ENCODE data around the gene SLC12A6. TPM values are rescaled to one million over a fixed set of nuclear protein-coding genes. Genes with fewer than 3 reads are reported as not detected.

Gene SLC12A6
- total RNA-seq, 1 donor from 2014 or later: 74.4 TPM

GRCh38 chr15:34284937-34285336 is 52.6 kb downstream of the SLC12A6 start:
- H3K27ac Mint-ChIP-seq: peak overlapping the region; percentile 21
- peaks cover 34% of the 10 kb centered on the region for H3K36me3 Mint-ChIP-seq (ENCODE audit: low read depth)
- no peak for TF ChIP-seq CTCF (IDR thresholded peaks at IDR 0.05)
- DNase-seq (no peak), ATAC-seq (ENCODE audit: low read depth) (no peak)
- ChIA-PET POLR2A (no interaction called here), CTCF (no interaction called here)
- H3K9me3 Mint-ChIP-seq: no peaks in the 10 kb centered on the region
- no peak overlapping the region for H3K4me3 Mint-ChIP-seq
- intact Hi-C loops (cut with micrococcal nuclease): loop anchor here (5.0 kb wide), 1 partner anchor 32 kb away; no protein-coding TSS in a partner anchor
- peaks cover 21% of the 10 kb centered on the region for H3K4me1 Mint-ChIP-seq
- no peaks in the 10 kb centered on the region for H3K27me3 Mint-ChIP-seq

GRCh38 chr15:34282384-34282783 is 55.2 kb downstream of the SLC12A6 start:
- Mint-ChIP-seq H3K36me3 (ENCODE audit: low read depth) (peaks cover 34% of the 10 kb centered on the region), H3K4me1 (peaks cover 29% of the 10 kb centered on the region), H3K4me3 (no peak overlapping the region), H3K27ac (no peak overlapping the region), H3K9me3 (no peaks in the 10 kb centered on the region), H3K27me3 (no peaks in the 10 kb centered on the region)
- no peak for TF ChIP-seq CTCF (IDR thresholded peaks at IDR 0.05)
- CTCF ChIA-PET: no interaction called here
- ATAC-seq (ENCODE audit: low read depth): no peak
- POLR2A ChIA-PET: interaction anchor here (0.7 kb wide), 1 partner anchor 50 kb away, joined by 3 read pairs; no protein-coding TSS in a partner anchor
- intact Hi-C loops (cut with micrococcal nuclease): loop anchor here (5.0 kb wide), 1 partner anchor 35 kb away; no protein-coding TSS in a partner anchor
- DNase-seq: no peak

GRCh38 chr15:34280193-34280592 is 57.4 kb downstream of the SLC12A6 start:
- intact Hi-C loops (cut with micrococcal nuclease): loop anchor here (5.0 kb wide), 1 partner anchor 37 kb away; no protein-coding TSS in a partner anchor
- POLR2A ChIA-PET: no interaction called here
- H3K36me3 Mint-ChIP-seq (ENCODE audit: low read depth): peaks cover 29% of the 10 kb centered on the region
- H3K27ac Mint-ChIP-seq: no peak overlapping the region
- CTCF ChIA-PET: no interaction called here
- no peak for ATAC-seq (ENCODE audit: low read depth)
- H3K9me3 Mint-ChIP-seq: no peaks in the 10 kb centered on the region
- no peaks in the 10 kb centered on the region for H3K27me3 Mint-ChIP-seq
- TF ChIP-seq CTCF (IDR thresholded peaks at IDR 0.05): no peak
- H3K4me1 Mint-ChIP-seq: peaks cover 27% of the 10 kb centered on the region
- no peak overlapping the region for H3K4me3 Mint-ChIP-seq
- no peak for DNase-seq

- intact Hi-C loops (cut with micrococcal nuclease): no loop called here
- Mint-ChIP-seq H3K4me3 (no peak overlapping the region), H3K27ac (no peak overlapping the region), H3K36me3 (ENCODE audit: low read depth) (peaks cover 28% of the 10 kb centered on the region), H3K9me3 (no peaks in the 10 kb centered on the region), H3K27me3 (no peaks in the 10 kb centered on the region), H3K4me1 (peaks cover 22% of the 10 kb centered on the region)
- ATAC-seq (ENCODE audit: low read depth): no peak
- DNase-seq: no peak
- TF ChIP-seq CTCF (IDR thresholded peaks at IDR 0.05): no peak
- POLR2A ChIA-PET: no interaction called here
- CTCF ChIA-PET: no interaction called here
Measured at GRCh38 chr15:34279368-34279767, 58.2 kb downstream of the SLC12A6 start.

- no peak for DNase-seq
- POLR2A ChIA-PET: no interaction called here
- intact Hi-C loops (cut with micrococcal nuclease): no loop called here
- no peak for TF ChIP-seq CTCF (IDR thresholded peaks at IDR 0.05)
- H3K9me3 Mint-ChIP-seq: no peaks in the 10 kb centered on the region
- CTCF ChIA-PET: no interaction called here
- no peak overlapping the region for H3K27ac Mint-ChIP-seq
- ATAC-seq (ENCODE audit: low read depth): no peak
- no peak overlapping the region for H3K4me3 Mint-ChIP-seq
- peaks cover 17% of the 10 kb centered on the region for H3K4me1 Mint-ChIP-seq
- no peaks in the 10 kb centered on the region for H3K27me3 Mint-ChIP-seq
- peaks cover 37% of the 10 kb centered on the region for H3K36me3 Mint-ChIP-seq (ENCODE audit: low read depth)
Measured at GRCh38 chr15:34275721-34276120, 61.9 kb downstream of the SLC12A6 start.
